Measurements from ENCODE around the gene HIF1AN. TPM values are rescaled to one million over a fixed set of nuclear protein-coding genes. Genes with fewer than 3 reads are reported as not detected.

HIF1AN gene
- total RNA-seq, 1 experiment from 2014 or later: 57.6 TPM

DNA sequence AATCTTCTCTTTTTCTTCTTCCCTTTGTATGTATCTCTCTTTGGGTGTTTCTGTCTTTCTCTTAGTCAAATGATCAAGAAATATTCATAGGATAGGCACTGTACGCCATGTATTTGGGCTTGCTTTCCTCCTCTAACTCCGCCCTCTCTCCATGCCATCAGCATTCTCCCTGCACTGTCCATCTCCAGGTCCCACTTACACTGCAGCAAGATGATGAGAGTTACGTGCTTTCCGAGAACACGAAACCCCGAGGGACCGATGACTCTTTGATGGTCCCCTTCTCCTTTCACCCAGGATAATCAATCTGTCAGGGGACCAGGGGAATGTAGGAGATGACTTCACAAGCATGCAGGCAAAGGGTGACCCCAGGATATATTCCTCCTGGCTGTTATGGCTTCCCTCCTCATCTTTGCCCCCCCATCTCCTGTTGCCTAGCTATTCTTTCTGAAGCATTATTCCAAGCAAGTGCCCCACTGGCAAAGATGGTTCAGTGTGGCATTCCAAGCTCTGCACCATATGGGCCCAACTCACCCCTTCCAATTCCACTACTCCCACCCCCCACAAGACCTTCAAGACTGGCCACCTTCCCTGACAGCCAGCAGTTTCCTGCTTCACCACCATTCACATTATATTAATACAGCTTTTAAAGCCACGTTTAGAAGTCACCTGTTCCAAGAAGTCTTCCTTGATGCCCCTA is 40.0 kb downstream of the HIF1AN start:
- ChIA-PET CTCF (no interaction called here), POLR2A (ENCODE audit: low non-redundant PET) (interaction anchor here (0.6 kb wide), 1 partner anchor 166 kb away, joined by 6 read pairs; no protein-coding TSS in a partner anchor)
- no TSS peak for BruUV-seq (replicated peaks)
- Histone ChIP-seq H3K36me3 (ENCODE audit: insufficient read depth, low read length, poor library complexity, severe bottlenecking) (no peaks in the 10 kb centered on the region), H3K4me3 (ENCODE audit: low read depth, low read length, poor library complexity, severe bottlenecking) (no peak overlapping the region), H3K4me1 (ENCODE audit: insufficient read depth, low read length, poor library complexity, severe bottlenecking) (no peaks in the 10 kb centered on the region), H3K9me3 (ENCODE audit: low read depth, low read length, poor library complexity, severe bottlenecking) (no peaks in the 10 kb centered on the region), H3K27me3 (replicated peaks; ENCODE audit: insufficient read depth, low read depth, low read length, poor library complexity) (peaks cover 15% of the 10 kb centered on the region), H3K27ac (ENCODE audit: low read depth, low read length, poor library complexity, severe bottlenecking) (no peak overlapping the region)
- no peak for DNase-seq (ENCODE audit: low spot score)
- intact Hi-C loops (cut with micrococcal nuclease; ENCODE audit: unreplicated experiment): no loop called here
- TF ChIP-seq EZH2 (IDR thresholded peaks at IDR 0.05; ENCODE audit: borderline replicate concordance, low read depth, low read length, poor library complexity, severe bottlenecking): no peak
- no peak for TF ChIP-seq CTCF (conservative IDR thresholded peaks at IDR 0.05; ENCODE audit: low read depth, low read length)

GRCh38 chr10:100576282-100576635 is 40.5 kb downstream of the HIF1AN start:
- TF ChIP-seq EZH2 (IDR thresholded peaks at IDR 0.05; ENCODE audit: borderline replicate concordance, low read depth, low read length, poor library complexity, severe bottlenecking): no peak
- peaks cover 15% of the 10 kb centered on the region for H3K27me3 ChIP-seq (replicated peaks; ENCODE audit: insufficient read depth, low read depth, low read length, poor library complexity)
- intact Hi-C loops (cut with micrococcal nuclease; ENCODE audit: unreplicated experiment): no loop called here
- no peaks in the 10 kb centered on the region for H3K36me3 ChIP-seq (ENCODE audit: insufficient read depth, low read length, poor library complexity, severe bottlenecking)
- POLR2A ChIA-PET (ENCODE audit: low non-redundant PET): interaction anchor here (0.6 kb wide), 1 partner anchor 165 kb away, joined by 6 read pairs; no protein-coding TSS in a partner anchor
- no peak for DNase-seq (ENCODE audit: low spot score)
- no TSS peak for BruUV-seq (replicated peaks)
- H3K9me3 ChIP-seq (ENCODE audit: low read depth, low read length, poor library complexity, severe bottlenecking): no peaks in the 10 kb centered on the region
- no peak overlapping the region for H3K4me3 ChIP-seq (ENCODE audit: low read depth, low read length, poor library complexity, severe bottlenecking)
- no peak overlapping the region for H3K27ac ChIP-seq (ENCODE audit: low read depth, low read length, poor library complexity, severe bottlenecking)
- no peaks in the 10 kb centered on the region for H3K4me1 ChIP-seq (ENCODE audit: insufficient read depth, low read length, poor library complexity, severe bottlenecking)
- CTCF ChIA-PET: no interaction called here

DNA sequence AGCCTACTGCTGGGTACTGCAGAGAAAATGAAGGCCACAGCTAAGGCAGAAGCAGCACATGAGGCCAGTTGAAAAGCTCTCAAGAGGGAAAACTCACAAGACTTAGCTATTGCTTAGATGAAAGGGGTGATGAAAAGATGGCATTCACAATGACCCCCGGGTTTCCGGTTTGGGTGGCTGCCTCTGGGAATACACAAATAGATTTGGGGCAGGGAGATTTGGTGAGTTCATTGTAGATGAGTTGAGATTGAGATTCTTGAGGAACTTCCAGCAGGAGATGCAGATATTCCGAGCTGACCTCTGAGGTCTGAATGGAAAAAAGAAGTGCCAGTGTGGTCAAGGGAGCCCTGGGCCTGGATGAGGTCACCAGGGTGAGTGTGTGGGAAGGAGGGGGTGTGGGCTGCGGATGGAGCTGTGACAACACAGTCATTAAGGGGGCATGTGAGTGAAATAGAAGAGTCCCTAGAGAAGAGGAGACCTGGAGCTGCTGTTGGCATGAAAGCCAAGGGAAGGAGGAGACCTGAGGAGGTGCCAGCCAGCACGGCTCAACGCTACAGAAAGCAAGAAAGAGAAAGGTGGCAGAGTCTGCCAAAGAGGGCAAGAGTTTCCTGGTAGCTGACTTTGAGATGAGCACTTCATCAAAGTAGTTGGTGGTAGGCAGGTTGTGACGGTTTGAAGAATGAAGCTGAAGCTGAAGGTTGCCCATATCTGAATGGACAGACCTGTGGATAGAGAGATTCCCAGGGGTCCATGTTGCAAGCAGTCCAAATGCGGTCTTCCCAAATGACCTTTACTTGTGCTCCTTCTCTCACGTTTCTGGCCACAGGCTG is 43.7 kb downstream of the HIF1AN start:
- CTCF ChIA-PET: no interaction called here

More for the DNA sequence above, 43.7 kb downstream of the HIF1AN start:
- no peaks in the 10 kb centered on the region for H3K9me3 ChIP-seq (ENCODE audit: low read depth, low read length, poor library complexity, severe bottlenecking)
- H3K4me3 ChIP-seq (ENCODE audit: low read depth, low read length, poor library complexity, severe bottlenecking): no peak overlapping the region
- peaks cover 19% of the 10 kb centered on the region for H3K27me3 ChIP-seq (replicated peaks; ENCODE audit: insufficient read depth, low read depth, low read length, poor library complexity)
- no peaks in the 10 kb centered on the region for H3K36me3 ChIP-seq (ENCODE audit: insufficient read depth, low read length, poor library complexity, severe bottlenecking)
- POLR2A ChIA-PET (ENCODE audit: low non-redundant PET): no interaction called here
- intact Hi-C loops (cut with micrococcal nuclease; ENCODE audit: unreplicated experiment): no loop called here
- BruUV-seq (replicated peaks): no TSS peak
- TF ChIP-seq EZH2 (IDR thresholded peaks at IDR 0.05; ENCODE audit: borderline replicate concordance, low read depth, low read length, poor library complexity, severe bottlenecking) (no peak), CTCF (conservative IDR thresholded peaks at IDR 0.05; ENCODE audit: low read depth, low read length) (no peak)
- no peaks in the 10 kb centered on the region for H3K4me1 ChIP-seq (ENCODE audit: insufficient read depth, low read length, poor library complexity, severe bottlenecking)
- no peak for DNase-seq (ENCODE audit: low spot score)
- H3K27ac ChIP-seq (ENCODE audit: low read depth, low read length, poor library complexity, severe bottlenecking): no peak overlapping the region

Data from A673 (cell line).